Vagina (tissue), 2 donors: ENCODE data around the gene SEPTIN2. TPM values are rescaled to one million over a fixed set of nuclear protein-coding genes. Genes with fewer than 3 reads are reported as not detected.
"Not testable (repeated sequence)": the region's sequence is repeated elsewhere in the genome, so short reads cannot be mapped to it uniquely, and the experiment has no call there.

Source experiments
- DNase-seq, 2 donors: peaks; one replicate each; pipeline ENCODE4 v3.0.0-alpha.2; 2017; ENCODE audit errors: extremely low spot score in 2 of 2
- H3K27ac ChIP-seq: fragments of 200-600 bp; sonication (generic); one replicate; pipeline ENCODE4 v1.5.1; 2019
- H3K27me3 ChIP-seq: fragments of 200-600 bp; sonication (generic); one replicate; pipeline ENCODE4 v1.5.1; 2019
- H3K36me3 ChIP-seq, 2 donors: fragments of 200-600 bp; sonication (generic); one replicate each; pipeline ENCODE4 v1.5.1; 2017 to 2019
- H3K4me1 ChIP-seq: fragments of 200-600 bp; sonication (generic); one replicate; pipeline ENCODE4 v1.5.1; 2019
- H3K4me3 ChIP-seq, 2 donors: fragments of 200-600 bp; sonication (generic); 1 replicate in 1 of 2; 2 replicates in 1 of 2; pipeline ENCODE4 v1.5.1; 2016 to 2019
- H3K9me3 ChIP-seq: fragments of 200-600 bp; sonication (generic); one replicate; pipeline ENCODE4 v1.5.1; 2019
- CTCF ChIP-seq, 3 experiments: fragments of 450-650 bp in 2 of 3; fragments of 200-600 bp in 1 of 3; sonication (generic) in 1 of 3; IDR thresholded peaks; one replicate each; pipeline ENCODE4 v1.5.1; 2017 to 2019; ENCODE audit warnings: antibody characterized with exemption in 3 of 3, mild to moderate bottlenecking in 2 of 3, moderate library complexity in 2 of 3
- POLR2A ChIP-seq, 2 donors: fragments of 450-650 bp; IDR thresholded peaks; one replicate each; pipeline ENCODE4 v1.6.1; 2017; ENCODE audit warnings: antibody characterized with exemption in 2 of 2, mild to moderate bottlenecking in 2 of 2, moderate library complexity in 2 of 2
- POLR2AphosphoS5 ChIP-seq, 2 donors: sonication (generic); formaldehyde crosslinking; IDR thresholded peaks; one replicate each; pipeline ENCODE4 v1.9.0; 2017; ENCODE audit warnings: antibody characterized with exemption in 2 of 2, mild to moderate bottlenecking in 2 of 2, low read depth in 1 of 2; ENCODE audit not compliant: insufficient read depth in 1 of 2
- intact Hi-C: fragments of 100-400 bp; cut with DNase I; formaldehyde crosslinking; loops from one replicate; pipeline ENCODE4 v1.15.1; 2023
- total RNA-seq: library from RNA; depleted of rRNA; stranded (reverse); fragments of >200 nt; gene quantifications from one replicate; pipeline ENCODE4 v1.2.3, GENCODE V29; 2016

SEPTIN2 gene
- total RNA-seq, 1 donor from 2014 or later: 198 TPM

GRCh38 chr2:241393524-241394196 lies 77.9 kb downstream of the SEPTIN2 start:
- Histone ChIP-seq H3K4me3 (no peak overlapping the region), H3K36me3 (peaks cover 0 to 5% of the 10 kb centered on the region in 2 donors), H3K27ac (no peak overlapping the region), H3K9me3 (no peaks in the 10 kb centered on the region), H3K27me3 (no peaks in the 10 kb centered on the region), H3K4me1 (peaks cover 10% of the 10 kb centered on the region)
- TF ChIP-seq POLR2AphosphoS5 (IDR thresholded peaks at IDR 0.05; ENCODE audit: insufficient read depth in 1 of 2, low read depth in 1 of 2) (no peak), CTCF (IDR thresholded peaks at IDR 0.05) (no peak), POLR2A (IDR thresholded peaks at IDR 0.05) (no peak)
- DNase-seq: no peak
- intact Hi-C loops: no loop called here

GRCh38 chr2:241396809-241397208 lies 81.1 kb downstream of the SEPTIN2 start:
- H3K9me3 ChIP-seq, DNase-seq, H3K36me3 ChIP-seq, H3K27ac ChIP-seq, H3K4me3 ChIP-seq, H3K4me1 ChIP-seq, H3K27me3 ChIP-seq, intact Hi-C loops: not testable (repeated sequence)

GRCh38 chr2:241399941-241400922 lies 84.5 kb downstream of the SEPTIN2 start:
- H3K36me3 ChIP-seq: peaks cover 0 to 6% of the 10 kb centered on the region in 2 donors
- no peaks in the 10 kb centered on the region for H3K4me1 ChIP-seq
- no peaks in the 10 kb centered on the region for H3K9me3 ChIP-seq
- H3K4me3 ChIP-seq: no peak overlapping the region
- intact Hi-C loops: no loop called here
- no peak overlapping the region for H3K27ac ChIP-seq
- DNase-seq: no peak
- no peak for TF ChIP-seq CTCF (IDR thresholded peaks at IDR 0.05)
- TF ChIP-seq POLR2AphosphoS5 (IDR thresholded peaks at IDR 0.05; ENCODE audit: insufficient read depth in 1 of 2, low read depth in 1 of 2): no peak
- TF ChIP-seq POLR2A (IDR thresholded peaks at IDR 0.05): no peak
- no peaks in the 10 kb centered on the region for H3K27me3 ChIP-seq

Other genes starting within 250 kb of the SEPTIN2 start
- 30.2 TPM for gene MTERF4, start 213.6 kb upstream of the SEPTIN2 start, total RNA-seq
- gene PASK, start 166.5 kb upstream of the SEPTIN2 start, total RNA-seq: 6.4 TPM
- 51.1 TPM for gene PPP1R7, start 165.5 kb upstream of the SEPTIN2 start, total RNA-seq
- gene ANO7, start 127.2 kb upstream of the SEPTIN2 start, total RNA-seq: 0.98 TPM
- gene HDLBP, start 253 bp upstream of the SEPTIN2 start, total RNA-seq: 300 TPM
- gene FARP2, start 40.4 kb downstream of the SEPTIN2 start, total RNA-seq: 32.9 TPM
- 197 TPM for gene STK25, start 192.7 kb downstream of the SEPTIN2 start, total RNA-seq
- gene BOK, start 242.8 kb downstream of the SEPTIN2 start, total RNA-seq: 35.1 TPM